SK-N-MC (cell line): ENCODE data around the gene COL3A1.

ENCODE experiments used
- EZH2 ChIP-seq: fragments of 200-600 bp; sonication (generic); IDR thresholded peaks from one replicate; pipeline ENCODE4 v1.6.1; 2017; ENCODE audit warnings: antibody characterized with exemption
- POLR2AphosphoS5 ChIP-seq: IDR thresholded peaks from 2 replicates; pipeline ENCODE4 v1.6.1; 2012; ENCODE audit warnings: mild to moderate bottlenecking, low read depth, low read length, borderline replicate concordance

DNA sequence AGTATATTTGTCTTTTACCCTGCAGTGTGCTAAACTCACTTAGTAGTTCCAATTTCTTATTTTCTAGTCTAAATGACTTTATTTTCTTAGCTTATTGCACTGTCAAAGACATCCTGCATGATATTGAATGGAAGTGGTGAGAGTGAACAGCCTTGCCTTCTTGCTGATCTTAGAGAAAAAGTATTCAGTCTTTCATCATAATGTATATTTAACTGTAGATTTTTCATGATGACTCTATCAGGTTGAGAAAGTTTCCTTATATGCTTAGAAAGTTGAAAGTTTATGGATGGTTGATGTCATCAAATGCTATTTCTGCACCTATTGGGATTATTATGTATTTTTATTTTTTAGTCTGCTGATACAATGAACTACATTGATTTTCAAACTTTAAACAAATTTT lies 21.3 kb upstream of the COL3A1 start:
- TF ChIP-seq POLR2AphosphoS5: no peak
- no peak for TF ChIP-seq EZH2
